AG10803 (cell line): ENCODE data around the gene ZFP30.
"Not testable (repeated sequence)": the region's sequence is repeated elsewhere in the genome, so short reads cannot be mapped to it uniquely, and the experiment has no call there.

Experiments
- DNase-seq: peaks from one replicate; pipeline ENCODE4 v3.0.0; 2010; ENCODE audit warnings: low read depth
- H3K4me3 ChIP-seq: 2 replicates; pipeline ENCODE4 v1.5.1; 2011; ENCODE audit warnings: mild to moderate bottlenecking, low read length, control low read depth
- TF ChIP-seq, protein P1 (sequence below): conservative IDR thresholded peaks from 2 replicates; pipeline ENCODE4 v1.5.1; 2011; ENCODE audit warnings: mild to moderate bottlenecking, low read length, control low read depth, inconsistent platforms

The ZFP30 gene

DNA sequence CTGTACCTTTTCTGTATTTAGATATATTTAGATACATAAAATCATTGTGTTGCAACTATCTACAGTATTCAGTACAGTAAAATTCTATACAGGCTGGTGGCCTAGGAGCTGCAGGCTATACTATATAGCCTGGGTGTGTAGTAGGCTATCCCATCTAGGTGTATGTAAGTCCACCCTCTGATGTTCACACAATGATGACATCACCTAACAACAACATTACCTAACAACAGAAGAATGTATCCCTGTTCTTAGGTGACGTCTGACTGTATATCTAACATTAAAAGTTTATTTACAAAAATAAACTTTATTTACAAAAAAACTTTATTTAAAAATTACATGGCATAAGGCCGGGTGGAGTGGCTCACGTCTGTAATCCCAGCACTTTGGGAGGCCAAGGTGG, 28.3 kb upstream of the ZFP30 start:
- no peak for DNase-seq
- TF ChIP-seq, protein P1, sequence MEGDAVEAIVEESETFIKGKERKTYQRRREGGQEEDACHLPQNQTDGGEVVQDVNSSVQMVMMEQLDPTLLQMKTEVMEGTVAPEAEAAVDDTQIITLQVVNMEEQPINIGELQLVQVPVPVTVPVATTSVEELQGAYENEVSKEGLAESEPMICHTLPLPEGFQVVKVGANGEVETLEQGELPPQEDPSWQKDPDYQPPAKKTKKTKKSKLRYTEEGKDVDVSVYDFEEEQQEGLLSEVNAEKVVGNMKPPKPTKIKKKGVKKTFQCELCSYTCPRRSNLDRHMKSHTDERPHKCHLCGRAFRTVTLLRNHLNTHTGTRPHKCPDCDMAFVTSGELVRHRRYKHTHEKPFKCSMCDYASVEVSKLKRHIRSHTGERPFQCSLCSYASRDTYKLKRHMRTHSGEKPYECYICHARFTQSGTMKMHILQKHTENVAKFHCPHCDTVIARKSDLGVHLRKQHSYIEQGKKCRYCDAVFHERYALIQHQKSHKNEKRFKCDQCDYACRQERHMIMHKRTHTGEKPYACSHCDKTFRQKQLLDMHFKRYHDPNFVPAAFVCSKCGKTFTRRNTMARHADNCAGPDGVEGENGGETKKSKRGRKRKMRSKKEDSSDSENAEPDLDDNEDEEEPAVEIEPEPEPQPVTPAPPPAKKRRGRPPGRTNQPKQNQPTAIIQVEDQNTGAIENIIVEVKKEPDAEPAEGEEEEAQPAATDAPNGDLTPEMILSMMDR, result no peak
- H3K4me3 ChIP-seq, result no peak overlapping the region

DNA sequence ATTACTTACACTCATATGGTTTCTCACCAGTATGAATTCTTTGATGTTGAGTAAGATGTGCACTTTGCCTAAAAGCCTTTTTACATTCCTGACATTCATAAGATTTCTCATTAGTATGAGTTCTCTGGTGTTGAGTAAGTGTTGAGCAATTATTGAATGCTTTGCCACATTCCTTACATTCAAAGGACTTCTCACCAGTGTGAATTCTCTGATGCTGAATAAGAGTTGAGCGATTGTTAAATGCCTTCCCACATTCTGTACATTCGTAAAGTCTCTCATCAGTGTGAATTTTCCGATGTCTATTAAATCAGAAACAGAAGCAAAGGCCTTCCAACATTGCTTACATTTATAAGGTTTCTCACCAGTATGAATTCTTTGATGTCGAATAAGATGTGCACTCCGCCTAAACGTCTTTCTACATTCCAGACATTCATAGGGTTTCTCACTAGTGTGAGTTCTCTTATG, 14.2 kb upstream of the ZFP30 start:
- no peak for DNase-seq
- TF ChIP-seq, protein P1, result no peak
- no peak overlapping the region for H3K4me3 ChIP-seq

DNA sequence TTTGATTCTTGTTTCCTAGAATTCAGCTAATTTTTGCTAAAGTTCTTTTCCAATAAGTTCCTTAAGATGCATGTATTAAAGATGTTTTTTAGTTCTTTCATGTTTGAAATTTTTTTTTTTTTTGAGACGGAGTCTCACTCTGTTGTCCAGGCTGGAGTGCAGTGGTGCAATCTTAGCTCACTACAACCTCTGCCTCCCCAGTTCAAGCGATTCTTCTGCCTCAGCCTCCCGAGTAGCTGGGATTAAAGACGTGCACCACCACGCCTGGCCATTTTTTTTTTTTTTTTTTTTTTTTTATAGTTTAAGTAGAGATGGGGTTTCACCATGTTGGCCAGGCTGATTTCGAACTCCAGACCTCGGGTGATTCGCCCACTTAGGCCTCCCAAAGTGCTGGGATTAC, 1.9 kb upstream of the ZFP30 start:
- not testable (repeated sequence) for H3K4me3 ChIP-seq, DNase-seq

DNA sequence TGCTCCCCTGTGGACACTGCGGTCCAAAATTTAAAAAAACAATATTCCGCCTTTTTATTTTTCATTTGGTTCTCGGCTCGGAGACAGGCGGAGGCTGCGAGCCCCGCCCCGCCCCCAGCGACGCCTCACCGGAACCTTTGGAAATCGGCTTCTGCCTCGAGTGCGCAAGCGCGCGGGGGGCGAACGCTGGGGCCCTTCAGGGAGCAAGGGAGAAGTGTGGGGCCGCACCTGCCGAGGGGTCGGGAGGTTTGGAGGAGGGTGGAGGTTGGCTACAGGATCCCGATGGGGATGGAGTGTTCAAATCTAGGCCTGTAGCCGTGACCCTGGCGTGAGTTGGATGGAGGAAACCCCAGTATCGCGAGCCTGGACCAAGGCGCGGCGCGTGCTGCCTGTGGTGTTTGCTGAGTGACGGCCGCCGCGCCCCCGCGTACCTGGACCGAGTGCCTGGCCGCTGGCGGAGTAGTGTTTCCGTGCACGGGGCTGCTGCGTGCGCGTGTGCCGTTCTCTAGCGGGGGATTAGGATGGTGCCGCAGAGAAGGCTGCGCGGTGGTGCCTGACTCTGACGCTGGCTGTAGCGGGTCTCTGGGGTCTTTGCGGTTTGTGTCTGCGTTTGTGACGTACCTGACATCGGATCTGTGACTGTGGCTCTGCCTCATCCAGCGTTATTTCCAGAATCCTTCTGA, 565 bp upstream of the ZFP30 start:
- peak; percentile 76 for DNase-seq

DNA sequence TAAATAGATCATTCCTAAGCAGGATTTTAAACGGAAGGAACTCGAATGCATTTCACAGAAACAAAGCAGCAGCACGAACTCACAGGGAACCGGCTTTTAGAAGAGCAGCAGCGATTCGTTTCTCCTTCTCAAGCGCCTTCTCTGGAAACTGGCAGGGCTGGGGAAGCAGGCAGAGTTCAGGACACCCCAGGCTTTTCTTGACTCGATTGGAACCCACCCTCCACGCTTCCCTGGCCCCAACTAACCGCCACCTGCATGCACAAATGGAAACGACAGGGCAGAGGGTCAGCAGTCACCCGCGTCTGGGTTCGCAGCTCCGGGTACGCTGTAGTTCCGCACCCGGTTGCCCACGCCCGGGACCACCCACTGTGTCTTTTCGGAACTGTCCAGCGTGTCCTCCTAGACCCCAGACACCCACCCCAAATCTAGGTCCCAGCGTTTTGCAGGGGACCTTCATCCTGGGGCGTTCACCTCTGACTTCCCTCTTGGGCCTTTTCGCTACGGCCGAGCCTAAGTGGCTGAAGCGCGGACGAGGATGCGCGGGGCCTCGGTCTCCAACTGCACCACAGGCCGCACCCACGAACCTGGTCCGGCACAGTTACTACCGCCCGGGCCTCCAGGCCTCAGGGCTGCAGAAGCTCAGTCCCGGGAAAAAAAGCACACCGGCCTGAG, 500 bp downstream of the ZFP30 start:
- H3K4me3 ChIP-seq, result peak overlapping the region; percentile 79
- TF ChIP-seq, protein P1, result no peak
- peak; percentile 21 for DNase-seq

More for the DNA sequence above, 565 bp upstream of the ZFP30 start:
- TF ChIP-seq, protein P1, result no peak
- peak overlapping the region; percentile 79 for H3K4me3 ChIP-seq

DNA sequence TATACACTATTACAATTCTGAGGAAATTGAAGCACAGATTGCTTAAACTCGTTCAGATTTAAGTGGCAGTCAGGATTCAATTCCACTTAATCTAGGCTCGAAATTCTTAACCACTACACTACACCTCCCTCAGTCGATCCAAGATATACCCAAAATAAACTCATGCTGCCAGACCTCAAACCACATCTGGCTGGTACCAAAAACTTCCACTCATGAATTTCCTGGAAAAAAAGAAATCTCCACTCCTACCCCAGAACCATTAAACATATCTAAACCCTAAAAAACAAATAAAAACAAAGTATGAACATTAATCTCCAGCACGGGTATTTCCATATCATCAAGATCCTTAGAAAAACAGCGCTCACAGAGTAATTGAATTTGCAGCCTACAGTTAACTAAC, 1.1 kb downstream of the ZFP30 start:
- peak; percentile 9 for DNase-seq
- peak overlapping the region; percentile 79 for H3K4me3 ChIP-seq
- TF ChIP-seq, protein P1, result no peak

DNA sequence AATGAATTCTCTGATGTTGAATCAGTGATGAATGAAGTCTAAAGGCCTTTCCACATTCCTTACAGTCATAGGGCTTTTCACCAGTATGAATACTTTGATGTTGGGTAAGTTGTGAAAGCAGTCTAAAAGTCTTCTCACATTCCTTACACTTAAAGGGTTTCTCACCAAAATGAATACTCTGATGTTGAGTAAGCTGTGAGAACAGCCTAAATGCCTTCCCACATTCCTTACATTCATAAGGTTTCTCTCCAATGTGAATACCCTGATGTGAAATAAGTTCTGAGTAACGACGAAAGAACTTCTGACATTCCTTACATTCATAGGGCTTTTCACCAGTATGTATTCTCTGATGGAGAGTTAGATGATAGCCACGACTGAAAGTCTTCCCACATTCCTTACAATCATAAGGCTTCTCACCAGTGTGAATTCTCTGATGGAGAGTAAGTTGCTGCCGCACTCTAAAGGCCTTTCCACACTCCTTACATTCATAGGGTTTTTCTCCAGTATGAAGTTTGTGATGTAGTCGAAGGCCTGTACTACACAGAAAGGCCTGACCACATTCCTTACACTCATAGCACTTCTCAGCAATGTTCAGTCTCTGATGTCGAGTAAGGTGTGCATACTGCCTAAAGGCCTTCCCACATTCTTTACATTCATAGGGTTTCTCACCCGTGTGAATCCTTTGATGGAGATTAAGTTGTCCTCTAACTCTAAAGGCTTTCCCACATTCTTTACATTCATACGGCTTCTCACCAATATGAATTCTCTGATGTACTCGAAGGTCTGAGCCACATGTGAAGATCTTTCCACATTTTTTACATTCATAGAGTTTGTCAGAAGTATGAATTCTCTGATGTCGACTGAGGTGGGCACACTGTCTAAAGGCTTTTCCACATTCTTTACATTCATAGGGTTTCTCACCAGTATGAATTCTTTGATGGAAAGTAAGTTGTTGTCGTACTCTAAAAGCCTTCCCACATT, 19.9 kb downstream of the ZFP30 start:
- TF ChIP-seq, protein P1, result no peak
- DNase-seq, result no peak
- H3K4me3 ChIP-seq, result no peak overlapping the region
